Activated naive CD8-positive, alpha-beta T cell treated with anti-CD3 and anti-CD28 coated beads, Interleukin-2, amount 50 U/mL, for 24 hours (primary cell): ENCODE measurements around the gene CTNNA3.
"Not testable (repeated sequence)": the region's sequence is repeated elsewhere in the genome, so short reads cannot be mapped to it uniquely, and the experiment has no call there.

ENCODE experiments used
- ATAC-seq: fragments of 150-1000 bp; cut with Tn5 transposase; one replicate; pipeline ENCODE4 v1.10.0; 2021
- DNase-seq: peaks from one replicate; pipeline ENCODE4 v3.0.0; 2021
- H3K27ac Mint-ChIP-seq: one replicate; pipeline ENCODE4 v1.8.0; 2021; ENCODE audit warnings: mild to moderate bottlenecking, mixed read lengths
- H3K27me3 Mint-ChIP-seq: one replicate; pipeline ENCODE4 v1.8.0; 2021; ENCODE audit warnings: mixed read lengths
- H3K36me3 Mint-ChIP-seq: one replicate; pipeline ENCODE4 v1.8.0; 2021; ENCODE audit warnings: low read depth, mixed read lengths
- H3K4me1 Mint-ChIP-seq: one replicate; pipeline ENCODE4 v1.8.0; 2021; ENCODE audit warnings: mixed read lengths
- H3K4me3 Mint-ChIP-seq: one replicate; pipeline ENCODE4 v1.8.0; 2021; ENCODE audit warnings: mild to moderate bottlenecking, moderate library complexity, mixed read lengths
- H3K9me3 Mint-ChIP-seq: one replicate; pipeline ENCODE4 v1.8.0; 2021; ENCODE audit warnings: mixed read lengths

The CTNNA3 gene

DNA sequence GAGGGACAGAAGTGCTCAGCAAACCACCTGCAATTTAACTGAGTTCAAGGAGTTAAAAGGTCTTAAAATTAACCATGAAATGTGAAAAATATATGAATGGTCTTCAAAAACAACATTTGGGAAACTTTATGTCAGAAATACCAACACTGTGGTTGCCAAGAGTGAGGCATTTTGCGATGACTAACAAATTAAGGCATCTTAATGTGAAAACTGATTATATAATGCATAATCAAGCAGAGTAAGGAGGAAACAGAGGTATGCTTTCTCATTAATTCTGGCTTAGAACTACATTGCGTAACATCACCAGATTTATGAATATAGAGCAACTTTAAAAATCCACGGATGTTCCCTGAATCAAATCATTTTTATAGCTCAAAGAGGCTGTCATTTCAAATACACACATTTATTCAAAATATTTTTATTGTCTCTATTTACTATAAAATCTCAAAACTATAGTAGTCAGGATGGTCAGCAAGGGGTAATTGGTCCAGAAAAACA lies 434.6 kb downstream of the CTNNA3 start:
- Mint-ChIP-seq H3K9me3 (peaks cover 4% of the 10 kb centered on the region), H3K27ac (no peak overlapping the region), H3K27me3 (peaks cover 4% of the 10 kb centered on the region), H3K36me3 (no peaks in the 10 kb centered on the region), H3K4me3 (no peak overlapping the region), H3K4me1 (no peaks in the 10 kb centered on the region)
- no peak for DNase-seq
- ATAC-seq: no peak

DNA sequence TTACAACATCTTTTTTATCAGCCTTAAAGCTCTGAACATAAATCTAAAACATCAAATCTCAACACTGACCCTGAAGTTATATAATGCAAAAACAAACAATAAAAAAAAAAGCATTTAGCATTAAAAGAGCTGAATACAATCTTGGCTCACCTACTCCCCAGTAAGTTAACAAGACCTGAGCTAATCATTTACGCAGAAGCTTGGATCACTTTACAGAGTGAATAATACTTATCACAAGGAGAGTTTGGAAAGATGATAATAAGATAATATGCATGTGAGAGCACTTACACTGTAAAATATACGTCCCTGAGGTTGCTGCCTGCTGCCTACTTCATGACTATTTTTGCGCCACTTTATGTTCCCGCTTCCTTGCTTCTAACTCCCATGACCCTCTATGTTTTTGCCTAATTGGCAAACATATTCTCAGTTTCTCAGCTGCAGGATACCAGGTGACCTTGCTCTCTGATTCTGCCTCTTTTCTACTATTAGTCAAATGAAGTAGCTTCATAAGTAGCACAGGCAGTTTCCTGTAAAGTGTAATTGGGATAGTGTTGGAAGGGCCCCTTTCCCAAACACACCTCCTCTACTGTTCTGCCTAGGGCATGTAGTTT lies 436.6 kb downstream of the CTNNA3 start:
- no peak for DNase-seq
- H3K4me3 Mint-ChIP-seq: no peak overlapping the region
- no peaks in the 10 kb centered on the region for H3K36me3 Mint-ChIP-seq
- no peaks in the 10 kb centered on the region for H3K9me3 Mint-ChIP-seq
- no peak overlapping the region for H3K27ac Mint-ChIP-seq
- ATAC-seq: no peak
- no peaks in the 10 kb centered on the region for H3K4me1 Mint-ChIP-seq
- peaks cover 4% of the 10 kb centered on the region for H3K27me3 Mint-ChIP-seq

DNA sequence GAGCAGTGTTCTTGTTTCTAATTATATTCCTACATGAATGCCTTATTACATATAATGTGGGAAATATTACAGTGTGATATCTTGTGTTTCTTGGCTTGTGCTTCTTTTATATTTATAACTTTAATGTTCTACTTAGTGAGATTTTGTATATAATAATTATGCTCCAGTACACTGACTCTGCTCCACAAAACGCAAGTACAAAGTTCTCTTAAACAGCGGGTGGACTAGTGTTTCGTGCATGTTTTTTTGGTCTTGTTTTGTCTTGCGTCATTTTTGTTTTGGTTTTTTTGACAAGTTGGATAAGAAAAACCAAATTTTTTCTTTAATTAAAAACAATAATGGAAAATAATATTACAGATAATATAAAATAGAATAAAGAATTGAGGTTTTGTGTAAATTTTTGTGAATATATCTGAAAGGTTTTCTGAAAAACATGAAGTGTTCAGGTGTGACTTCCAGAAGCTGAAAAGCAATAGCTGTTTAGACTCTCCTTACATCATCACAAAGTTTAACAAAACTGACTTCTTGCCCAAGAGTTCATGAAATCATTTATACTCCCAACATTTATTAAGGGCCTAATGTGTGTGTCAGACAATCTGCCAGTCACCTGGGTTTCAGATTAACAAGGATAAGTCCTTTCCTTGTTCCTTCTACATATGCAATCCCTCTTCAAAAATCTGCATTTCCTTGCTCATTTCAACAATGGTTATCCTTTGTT lies 438.4 kb downstream of the CTNNA3 start:
- Mint-ChIP-seq H3K4me3 (no peak overlapping the region), H3K4me1 (no peaks in the 10 kb centered on the region), H3K9me3 (no peaks in the 10 kb centered on the region)

DNA sequence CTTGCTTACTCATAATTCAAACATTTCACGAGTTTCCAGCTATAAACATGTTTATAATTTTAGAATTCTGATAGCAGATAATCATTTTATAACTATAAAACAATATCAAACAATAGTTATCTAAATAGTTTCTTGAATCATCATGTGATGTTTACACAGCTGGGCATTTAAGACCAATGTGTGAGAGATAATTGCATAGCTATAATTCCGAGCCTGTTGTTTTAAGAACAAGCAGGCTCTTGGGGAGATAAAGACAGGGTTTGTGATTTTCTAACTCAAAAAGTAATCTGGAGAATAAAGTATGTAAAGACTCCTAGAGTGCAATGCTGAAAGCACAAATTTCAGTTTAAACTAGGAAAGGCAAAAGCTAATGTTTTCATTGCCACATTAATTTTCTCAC lies 439.0 kb downstream of the CTNNA3 start:
- H3K4me1 Mint-ChIP-seq: no peaks in the 10 kb centered on the region
- H3K27me3 Mint-ChIP-seq: no peaks in the 10 kb centered on the region
- DNase-seq (no peak), ATAC-seq (no peak)
- no peak overlapping the region for H3K4me3 Mint-ChIP-seq
- H3K9me3 Mint-ChIP-seq: no peaks in the 10 kb centered on the region
- no peaks in the 10 kb centered on the region for H3K36me3 Mint-ChIP-seq
- H3K27ac Mint-ChIP-seq: no peak overlapping the region

More for the DNA sequence above, 438.4 kb downstream of the CTNNA3 start:
- no peak for ATAC-seq
- Mint-ChIP-seq H3K36me3 (no peaks in the 10 kb centered on the region), H3K27ac (no peak overlapping the region), H3K27me3 (peaks cover under 1% of the 10 kb centered on the region)
- DNase-seq: no peak

DNA sequence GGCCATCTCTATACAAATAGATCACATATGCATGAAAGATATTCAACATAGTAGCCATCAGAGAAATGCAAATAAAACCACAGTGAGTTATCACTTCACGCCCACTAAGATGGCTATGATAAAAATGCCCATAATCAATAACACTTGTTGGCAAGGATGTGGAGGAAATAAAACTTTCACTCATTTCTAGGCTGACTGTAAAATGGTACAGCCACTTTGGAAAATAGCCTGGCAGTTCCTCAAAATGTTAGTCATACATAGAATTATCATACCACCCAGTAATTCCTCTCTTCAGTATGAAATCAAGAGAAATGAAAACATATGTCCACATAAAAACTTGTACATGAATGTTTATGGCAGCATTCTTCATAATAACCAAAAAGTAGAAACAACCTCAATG lies 445.3 kb downstream of the CTNNA3 start:
- no peak overlapping the region for H3K27ac Mint-ChIP-seq
- no peaks in the 10 kb centered on the region for H3K36me3 Mint-ChIP-seq
- ATAC-seq (no peak), DNase-seq (no peak)
- no peaks in the 10 kb centered on the region for H3K27me3 Mint-ChIP-seq
- peaks cover 8% of the 10 kb centered on the region for H3K9me3 Mint-ChIP-seq
- H3K4me3 Mint-ChIP-seq: no peak overlapping the region
- H3K4me1 Mint-ChIP-seq: no peaks in the 10 kb centered on the region

DNA sequence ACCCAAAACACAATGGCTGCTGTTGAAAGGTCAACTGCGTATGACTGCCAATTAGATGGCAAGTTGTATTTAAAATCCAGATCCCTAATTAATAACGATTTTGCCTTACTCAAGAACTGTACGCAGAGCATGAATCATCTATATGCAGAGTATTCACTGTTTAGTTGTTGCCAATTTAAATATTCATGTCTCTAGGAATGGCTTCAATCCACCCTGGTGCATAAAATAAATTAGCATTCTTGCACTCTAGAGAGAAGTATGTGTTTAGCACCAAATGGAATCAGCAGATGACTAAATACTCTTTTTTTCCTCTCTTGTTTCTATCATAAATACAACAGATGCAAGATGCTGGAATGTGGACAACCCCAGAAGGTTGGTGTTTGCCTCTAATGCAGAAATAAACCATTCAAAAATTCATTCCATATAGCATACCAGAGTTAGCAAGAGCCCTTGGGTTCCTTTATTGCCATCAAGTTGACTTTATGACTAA lies 449.9 kb downstream of the CTNNA3 start:
- no peak for DNase-seq
- ATAC-seq: no peak
- H3K36me3 Mint-ChIP-seq: no peaks in the 10 kb centered on the region
- peaks cover 4% of the 10 kb centered on the region for H3K9me3 Mint-ChIP-seq
- peaks cover 3% of the 10 kb centered on the region for H3K27me3 Mint-ChIP-seq
- no peak overlapping the region for H3K27ac Mint-ChIP-seq
- no peaks in the 10 kb centered on the region for H3K4me1 Mint-ChIP-seq
- H3K4me3 Mint-ChIP-seq: no peak overlapping the region

DNA sequence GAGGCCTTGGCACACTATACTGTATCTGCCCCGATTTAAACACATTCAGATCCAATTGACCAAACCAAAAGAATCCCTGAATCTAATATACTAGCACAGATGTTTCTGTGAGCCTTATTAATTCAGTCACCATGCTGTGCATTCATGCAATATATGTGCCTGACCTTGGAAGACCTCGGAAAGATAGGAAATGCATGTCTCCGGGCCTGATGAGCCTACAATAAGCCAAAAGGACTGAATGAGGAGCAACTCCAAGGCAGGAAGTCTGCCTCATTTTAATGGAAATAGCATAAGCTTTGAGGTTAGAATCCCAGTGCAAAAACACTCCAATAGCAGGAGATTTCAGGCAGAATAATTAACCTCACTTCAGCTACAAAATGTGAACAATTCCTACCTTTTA lies 453.5 kb downstream of the CTNNA3 start:
- peaks cover 4% of the 10 kb centered on the region for H3K9me3 Mint-ChIP-seq
- H3K27ac Mint-ChIP-seq: no peak overlapping the region
- no peak overlapping the region for H3K4me3 Mint-ChIP-seq
- H3K4me1 Mint-ChIP-seq: no peaks in the 10 kb centered on the region
- no peaks in the 10 kb centered on the region for H3K36me3 Mint-ChIP-seq
- H3K27me3 Mint-ChIP-seq: peaks cover 3% of the 10 kb centered on the region
- ATAC-seq: no peak
- no peak for DNase-seq

DNA sequence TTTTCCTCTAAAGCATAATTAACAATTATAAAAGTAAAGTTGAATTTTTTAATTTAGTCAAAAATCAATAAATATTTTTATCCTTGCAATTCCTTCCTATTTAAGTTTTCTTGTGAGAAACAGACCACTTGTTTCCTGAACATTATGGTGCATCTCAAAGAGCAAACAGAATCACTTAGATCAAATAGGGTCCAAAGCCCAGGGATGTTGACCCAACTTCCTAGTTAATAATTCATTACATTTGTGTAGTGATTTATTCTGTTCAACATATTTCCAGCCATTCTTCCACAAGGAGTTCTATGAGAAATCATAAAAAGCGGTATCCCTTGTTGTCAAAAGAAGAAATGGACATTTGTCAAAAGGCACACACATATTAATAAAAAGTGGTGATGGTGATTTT lies 454.5 kb downstream of the CTNNA3 start:
- DNase-seq: no peak
- no peaks in the 10 kb centered on the region for H3K9me3 Mint-ChIP-seq
- H3K4me3 Mint-ChIP-seq: no peak overlapping the region
- H3K27ac Mint-ChIP-seq: no peak overlapping the region
- H3K4me1 Mint-ChIP-seq: no peaks in the 10 kb centered on the region
- no peaks in the 10 kb centered on the region for H3K36me3 Mint-ChIP-seq
- H3K27me3 Mint-ChIP-seq: peaks cover 3% of the 10 kb centered on the region
- ATAC-seq: no peak

DNA sequence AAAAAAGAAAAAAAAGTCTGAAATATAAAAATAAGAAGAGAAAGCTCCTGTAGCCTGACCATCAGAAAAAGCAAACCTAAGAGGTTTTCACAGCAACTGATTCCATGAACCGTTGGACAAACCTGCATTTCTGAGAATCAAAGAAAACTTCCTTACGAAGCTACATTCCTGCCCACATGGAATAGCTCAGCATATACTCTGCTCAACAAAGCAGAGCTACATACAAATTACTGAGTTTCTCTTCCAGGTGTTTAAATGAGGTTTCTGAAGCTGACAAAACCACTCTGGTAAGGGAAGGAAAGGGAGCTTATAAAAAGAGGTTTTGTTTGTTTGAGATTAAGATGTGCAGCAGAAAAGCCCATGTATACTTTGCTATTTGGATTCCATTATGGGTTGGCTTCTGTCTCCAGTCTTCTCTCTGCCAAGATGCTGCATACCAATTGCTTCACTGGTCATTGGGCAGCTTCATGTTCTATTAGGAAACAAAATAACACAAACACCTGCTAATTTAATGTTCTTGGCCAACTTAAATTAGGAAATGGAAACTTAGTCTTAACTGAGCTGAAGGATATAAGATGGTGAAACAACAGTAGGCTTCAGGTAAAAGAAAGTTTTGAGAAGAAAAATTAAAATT lies 456.0 kb downstream of the CTNNA3 start:
- ATAC-seq (no peak), DNase-seq (no peak)
- no peak overlapping the region for H3K4me3 Mint-ChIP-seq
- H3K9me3 Mint-ChIP-seq: no peaks in the 10 kb centered on the region
- H3K4me1 Mint-ChIP-seq: no peaks in the 10 kb centered on the region
- H3K27me3 Mint-ChIP-seq: peaks cover 2% of the 10 kb centered on the region
- no peaks in the 10 kb centered on the region for H3K36me3 Mint-ChIP-seq
- H3K27ac Mint-ChIP-seq: no peak overlapping the region

DNA sequence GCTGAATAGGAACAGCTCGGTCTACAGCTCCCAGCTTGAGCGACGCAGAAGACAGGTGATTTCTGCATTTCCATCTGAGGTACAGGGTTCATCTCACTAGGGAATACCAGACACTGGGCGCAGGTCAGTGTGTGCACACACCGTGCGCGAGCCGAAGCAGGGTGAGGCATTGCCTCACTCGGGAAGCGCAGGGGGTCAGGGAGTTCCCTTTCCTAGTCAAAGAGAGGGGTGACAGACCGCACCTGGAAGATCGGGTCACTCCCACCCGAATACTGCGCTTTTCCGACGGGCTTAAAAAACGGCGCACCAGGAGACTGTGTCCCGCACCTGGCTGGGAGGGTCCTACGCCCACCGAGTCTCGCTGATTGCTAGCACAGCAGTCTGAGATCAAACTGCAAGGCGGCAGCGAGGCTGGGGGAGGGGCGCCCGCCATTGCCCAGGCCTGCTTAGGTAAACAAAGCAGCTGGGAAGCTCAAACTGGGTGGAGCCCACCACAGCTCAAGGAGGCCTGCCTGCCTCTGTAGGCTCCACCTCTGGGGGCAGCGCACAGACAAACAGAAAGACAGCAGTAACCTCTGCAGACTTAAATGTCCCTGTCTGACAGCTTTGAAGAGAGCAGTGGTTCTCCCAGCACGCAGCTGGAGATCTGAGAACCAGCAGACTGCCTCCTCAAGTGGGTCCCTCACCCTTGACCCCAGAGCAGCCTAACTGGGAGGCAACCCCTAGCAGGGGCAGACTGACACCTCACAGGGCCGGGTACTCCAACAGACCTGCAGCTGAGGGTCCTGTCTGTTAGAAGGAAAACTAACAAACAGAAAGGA lies 465.1 kb downstream of the CTNNA3 start:
- not testable (repeated sequence) for H3K4me1 Mint-ChIP-seq, H3K4me3 Mint-ChIP-seq, H3K27ac Mint-ChIP-seq, DNase-seq, H3K36me3 Mint-ChIP-seq, ATAC-seq
- Mint-ChIP-seq H3K27me3 (peaks cover 18% of the 10 kb centered on the region), H3K9me3 (peaks cover 16% of the 10 kb centered on the region)

DNA sequence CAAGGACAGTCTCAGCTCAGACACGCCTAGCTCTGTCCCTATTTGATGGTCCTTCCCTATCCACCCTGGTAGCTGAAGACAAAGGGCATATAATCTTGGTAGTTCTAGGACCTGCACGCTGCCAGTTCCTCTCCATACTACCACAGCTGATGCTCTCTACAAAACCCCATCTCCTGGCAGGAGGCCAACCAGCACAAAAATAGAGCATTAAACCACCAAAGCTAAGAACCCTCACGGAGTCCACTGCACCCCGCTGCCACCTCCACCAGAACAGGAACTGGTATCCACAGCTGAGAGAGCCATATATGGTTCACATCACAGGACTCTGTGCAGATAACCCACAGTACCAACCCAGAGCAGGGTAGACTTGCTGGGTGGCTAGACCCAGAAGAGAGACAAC lies 470.8 kb downstream of the CTNNA3 start:
- peaks cover 16% of the 10 kb centered on the region for H3K27me3 Mint-ChIP-seq
- peaks cover 16% of the 10 kb centered on the region for H3K9me3 Mint-ChIP-seq
- no peaks in the 10 kb centered on the region for H3K4me1 Mint-ChIP-seq
- no peak for ATAC-seq
- no peak overlapping the region for H3K27ac Mint-ChIP-seq
- no peaks in the 10 kb centered on the region for H3K36me3 Mint-ChIP-seq
- DNase-seq: no peak
- H3K4me3 Mint-ChIP-seq: no peak overlapping the region

DNA sequence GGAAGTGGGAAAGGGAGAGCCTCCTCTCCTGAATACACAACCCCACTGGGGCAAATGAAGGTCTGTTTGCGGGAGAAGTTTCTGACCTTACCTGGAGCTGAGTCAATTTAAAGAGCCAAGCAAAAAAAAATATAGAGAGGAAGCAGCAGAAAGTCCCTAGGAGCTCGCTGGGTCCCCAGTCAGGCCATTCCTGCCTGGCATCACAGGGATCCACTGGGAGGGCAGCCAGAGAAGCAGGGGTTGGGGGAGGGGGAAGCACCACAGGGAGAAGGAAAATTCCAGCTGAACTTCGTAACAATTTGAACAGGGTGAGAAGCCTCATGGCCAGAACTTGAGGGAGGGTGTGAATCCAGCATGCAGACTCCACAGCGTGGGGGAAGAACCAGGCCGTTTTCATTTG lies 471.4 kb downstream of the CTNNA3 start:
- Mint-ChIP-seq H3K9me3 (peaks cover 12% of the 10 kb centered on the region), H3K4me3 (no peak overlapping the region), H3K27ac (no peak overlapping the region), H3K36me3 (no peaks in the 10 kb centered on the region), H3K27me3 (peaks cover 9% of the 10 kb centered on the region), H3K4me1 (no peaks in the 10 kb centered on the region)
- ATAC-seq (no peak), DNase-seq (no peak)

DNA sequence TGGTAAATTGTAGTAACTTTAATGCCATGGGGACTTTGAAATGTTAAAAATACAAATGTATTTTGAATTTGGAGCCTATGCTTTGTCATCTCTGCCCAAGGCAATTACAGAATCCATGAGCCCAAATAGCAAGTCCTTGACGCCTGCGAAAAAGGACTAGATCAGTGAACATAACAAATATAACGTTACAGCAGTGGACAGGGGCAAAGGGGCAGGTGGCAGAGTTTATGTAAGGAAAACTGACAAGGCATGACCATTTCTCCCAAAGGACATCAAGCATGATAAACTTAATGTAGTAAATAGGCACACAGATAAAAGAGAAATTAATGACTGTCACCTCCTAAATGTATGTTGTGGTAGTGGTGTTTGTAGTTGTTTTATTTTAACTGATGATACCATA lies 473.1 kb downstream of the CTNNA3 start:
- DNase-seq: no peak
- no peaks in the 10 kb centered on the region for H3K36me3 Mint-ChIP-seq
- no peak for ATAC-seq
- no peak overlapping the region for H3K4me3 Mint-ChIP-seq
- no peaks in the 10 kb centered on the region for H3K4me1 Mint-ChIP-seq
- H3K9me3 Mint-ChIP-seq: peaks cover 6% of the 10 kb centered on the region
- H3K27ac Mint-ChIP-seq: no peak overlapping the region
- H3K27me3 Mint-ChIP-seq: peaks cover 6% of the 10 kb centered on the region

DNA sequence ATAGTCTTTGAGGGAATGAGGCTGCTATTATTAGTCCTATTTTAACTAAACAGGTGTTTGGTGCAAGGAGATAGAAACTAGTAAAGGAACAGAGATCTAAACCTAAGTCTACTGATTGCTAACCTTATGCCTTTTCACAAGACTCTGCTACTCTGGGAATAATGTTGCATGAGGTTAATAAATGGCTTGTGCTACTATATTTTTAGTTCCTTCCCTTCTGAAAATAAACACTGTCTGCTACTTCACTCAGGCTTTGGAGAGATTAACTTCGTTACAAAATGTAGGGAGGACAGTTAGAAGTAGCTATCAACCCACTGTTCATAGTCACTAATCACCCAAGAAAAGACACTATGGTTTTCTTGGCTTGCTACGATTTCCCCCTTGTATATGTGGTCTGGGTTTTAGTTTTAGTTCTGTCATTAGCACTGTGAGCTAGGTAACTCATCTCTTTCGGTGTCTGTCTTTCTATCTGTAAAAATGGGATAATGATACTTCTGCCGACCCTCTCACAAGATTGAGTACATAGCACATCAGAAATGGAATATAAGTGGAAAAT lies 474.0 kb downstream of the CTNNA3 start:
- DNase-seq: no peak
- no peak for ATAC-seq
- Mint-ChIP-seq H3K9me3 (peaks cover 3% of the 10 kb centered on the region), H3K4me3 (no peak overlapping the region), H3K27me3 (peaks cover 5% of the 10 kb centered on the region), H3K4me1 (no peaks in the 10 kb centered on the region), H3K36me3 (no peaks in the 10 kb centered on the region), H3K27ac (no peak overlapping the region)
